OCI-LY7 (cell line): Measurements from ENCODE around the gene CTSA.

ENCODE experiments used
- CTCF ChIP-seq: fragments of 200-600 bp; sonication (generic); conservative IDR thresholded peaks from 2 replicates; pipeline ENCODE4 v1.5.1; 2014; ENCODE audit warnings: mild to moderate bottlenecking, antibody characterized with exemption, low read length, moderate library complexity, mixed read lengths
- EZH2phosphoT487 ChIP-seq: fragments of 200-600 bp; sonication (generic); IDR thresholded peaks from 2 replicates; pipeline ENCODE4 v1.6.1; 2018; ENCODE audit warnings: low read depth, borderline replicate concordance, mild to moderate bottlenecking, mixed run types, antibody characterized with exemption, low read length, moderate library complexity, mixed read lengths

GRCh38 chr20:45912344-45912682, 21.2 kb downstream of the CTSA start:
- TF ChIP-seq CTCF: no peak
- TF ChIP-seq EZH2phosphoT487: no peak
